Germinal center (tissue), 1 donor: ENCODE measurements around the gene ENPP1.
"Not testable (repeated sequence)": the region's sequence is repeated elsewhere in the genome, so short reads cannot be mapped to it uniquely, and the experiment has no call there.

Source experiments
- DNase-seq: peaks from one replicate; pipeline ENCODE4 v3.0.0; 2012; ENCODE audit warnings: mixed read lengths, low spot score

ENPP1 gene

DNA sequence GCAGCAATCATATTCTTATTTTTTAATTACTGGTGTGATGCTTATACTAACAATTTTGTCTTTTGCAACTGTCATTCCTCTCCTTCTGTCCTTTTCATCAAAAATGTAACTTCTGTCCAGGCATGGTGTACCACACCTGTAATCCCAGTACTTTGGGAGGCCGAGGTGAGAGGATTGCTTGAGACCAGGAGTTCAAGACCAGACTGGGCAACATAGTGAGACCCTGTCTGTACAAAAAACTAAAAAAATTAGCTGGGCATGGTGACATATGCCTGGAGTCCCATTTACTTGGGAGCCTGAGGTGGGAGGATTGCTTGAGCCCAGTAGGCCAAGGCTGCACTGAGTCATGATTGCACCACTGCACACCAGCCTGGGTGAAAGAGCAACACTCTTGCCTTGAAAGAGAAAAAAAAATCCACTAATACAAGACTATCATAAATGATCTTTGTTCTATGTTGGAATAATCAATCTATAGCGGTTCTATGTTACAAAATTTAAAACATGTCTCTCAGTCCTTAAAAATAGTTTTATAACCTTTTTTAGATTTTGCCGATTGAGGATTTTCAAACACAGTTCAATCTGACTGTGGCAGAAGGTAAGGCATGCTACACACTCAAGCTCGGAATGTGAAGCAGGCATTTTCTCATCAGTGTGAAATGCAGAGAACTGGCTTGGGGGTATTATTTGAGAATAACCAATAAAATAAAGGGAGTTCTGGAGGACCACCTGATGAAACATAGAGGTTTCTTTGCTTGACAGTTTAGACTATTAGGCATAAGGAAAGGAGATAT lies 70.4 kb downstream of the ENPP1 start:
- no peak for DNase-seq

DNA sequence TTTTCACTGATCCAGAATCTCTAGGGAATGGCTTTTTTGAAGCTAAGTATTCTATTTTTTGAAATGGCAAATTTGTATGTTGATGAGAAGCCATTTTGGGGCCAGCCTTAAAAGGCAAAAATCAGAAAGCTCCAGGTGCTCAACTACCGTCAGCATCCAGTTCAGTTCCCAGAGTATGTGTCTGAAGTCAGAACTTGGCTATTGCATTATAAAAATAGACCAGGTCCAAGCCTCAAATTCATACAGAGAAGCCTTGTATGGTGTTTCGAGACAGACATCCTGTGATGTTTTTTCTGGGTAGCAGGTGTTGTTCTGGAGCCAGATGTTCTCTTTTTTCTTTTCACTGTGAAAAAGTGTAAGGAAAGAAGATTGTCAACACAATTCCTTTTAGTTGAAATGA lies 75.2 kb downstream of the ENPP1 start:
- DNase-seq: no peak

DNA sequence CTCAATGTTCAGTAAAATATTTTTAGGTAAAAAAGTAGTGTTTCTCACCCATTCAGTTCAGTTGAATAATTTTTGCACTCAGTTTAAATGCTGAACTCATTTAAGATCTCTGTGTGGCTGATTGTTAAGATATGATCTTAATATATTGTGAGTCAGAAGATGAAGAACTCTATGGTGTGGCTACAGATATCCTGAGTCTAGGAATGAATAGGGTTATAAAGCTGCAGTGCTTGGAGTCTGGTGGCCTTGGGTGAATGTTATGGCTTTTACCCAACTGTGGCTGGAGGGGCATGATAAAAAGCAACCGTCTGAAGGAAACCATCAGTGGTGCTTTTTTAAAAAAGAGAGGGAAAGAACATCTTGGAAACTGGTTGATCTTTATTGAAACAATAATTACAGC lies 77.4 kb downstream of the ENPP1 start:
- no peak for DNase-seq

DNA sequence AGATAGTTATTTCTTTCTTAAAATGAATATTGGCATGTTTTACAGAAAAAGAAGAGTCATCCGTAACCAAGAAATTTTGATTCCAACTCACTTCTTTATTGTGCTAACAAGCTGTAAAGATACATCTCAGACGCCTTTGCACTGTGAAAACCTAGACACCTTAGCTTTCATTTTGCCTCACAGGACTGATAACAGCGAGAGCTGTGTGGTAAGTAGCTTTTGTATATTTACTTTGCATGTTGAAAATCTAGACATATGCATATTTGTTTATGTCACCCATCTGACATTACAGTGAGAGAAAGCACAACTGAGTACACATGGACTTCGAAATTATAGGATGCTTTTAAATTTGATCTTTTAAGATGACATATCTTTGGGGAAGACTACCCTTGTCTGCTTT lies 78.7 kb downstream of the ENPP1 start:
- DNase-seq: no peak

DNA sequence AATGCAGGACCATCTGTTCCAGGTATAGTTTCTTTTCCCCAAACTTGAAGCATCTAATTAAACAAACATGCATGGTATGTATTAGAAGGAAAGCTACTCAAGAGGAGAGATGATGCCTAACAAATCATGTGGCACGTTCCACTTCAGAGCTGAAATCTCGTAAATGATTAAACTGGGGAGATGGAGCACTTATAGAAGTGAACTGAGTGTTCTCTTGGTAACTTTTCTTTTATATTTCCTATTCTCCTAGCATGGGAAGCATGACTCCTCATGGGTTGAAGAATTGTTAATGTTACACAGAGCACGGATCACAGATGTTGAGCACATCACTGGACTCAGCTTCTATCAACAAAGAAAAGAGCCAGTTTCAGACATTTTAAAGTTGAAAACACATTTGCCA lies 82.3 kb downstream of the ENPP1 start:
- no peak for DNase-seq

- DNase-seq: no peak
Measured at GRCh38 chr6:131893198-131893597, 85.4 kb downstream of the ENPP1 start.

GRCh38 chr6:131894493-131895424 lies 86.9 kb downstream of the ENPP1 start:
- no peak for DNase-seq

DNA sequence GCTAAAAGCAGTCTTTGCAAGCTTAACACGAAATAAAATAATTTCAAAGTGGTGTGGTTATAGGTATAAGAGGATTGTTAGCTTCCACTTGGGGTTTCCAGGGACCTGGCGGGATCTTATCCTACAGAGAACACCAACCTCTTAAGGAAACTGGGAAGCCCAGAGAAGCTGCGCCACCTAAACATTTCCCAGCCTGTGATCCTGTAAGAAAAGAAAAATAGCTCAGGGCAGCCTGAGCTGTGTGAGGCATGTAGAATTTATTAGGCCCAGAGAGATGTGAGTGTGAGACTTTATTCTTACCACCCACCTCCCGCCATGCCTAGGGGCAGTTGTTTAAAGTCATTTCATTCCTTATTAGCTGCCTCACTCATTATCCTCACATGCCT lies 89.2 kb downstream of the ENPP1 start:
- no peak for DNase-seq

DNA sequence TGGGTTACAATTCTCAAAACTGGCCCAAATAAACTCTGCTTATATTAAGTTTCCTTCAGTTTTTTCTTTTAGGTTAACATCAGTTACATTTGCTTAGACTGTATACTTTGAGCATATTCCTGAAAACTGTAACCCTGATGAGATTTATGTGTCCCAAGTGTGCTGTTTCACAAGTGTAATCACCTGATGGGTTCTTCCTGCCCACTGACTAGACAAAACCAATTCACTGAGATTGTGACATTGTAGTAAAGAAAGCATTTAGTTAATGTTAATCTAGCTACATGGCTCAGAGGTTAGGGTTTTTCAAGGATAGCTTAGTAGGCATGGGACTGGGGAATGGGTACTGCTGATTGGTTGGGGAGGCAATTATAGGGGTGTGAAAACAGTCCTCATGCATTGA lies 89.8 kb downstream of the ENPP1 start:
- no peak for DNase-seq

GRCh38 chr6:131898718-131899117 lies 90.9 kb downstream of the ENPP1 start:
- no peak for DNase-seq

GRCh38 chr6:131900231-131900630 lies 92.4 kb downstream of the ENPP1 start:
- no peak for DNase-seq

DNA sequence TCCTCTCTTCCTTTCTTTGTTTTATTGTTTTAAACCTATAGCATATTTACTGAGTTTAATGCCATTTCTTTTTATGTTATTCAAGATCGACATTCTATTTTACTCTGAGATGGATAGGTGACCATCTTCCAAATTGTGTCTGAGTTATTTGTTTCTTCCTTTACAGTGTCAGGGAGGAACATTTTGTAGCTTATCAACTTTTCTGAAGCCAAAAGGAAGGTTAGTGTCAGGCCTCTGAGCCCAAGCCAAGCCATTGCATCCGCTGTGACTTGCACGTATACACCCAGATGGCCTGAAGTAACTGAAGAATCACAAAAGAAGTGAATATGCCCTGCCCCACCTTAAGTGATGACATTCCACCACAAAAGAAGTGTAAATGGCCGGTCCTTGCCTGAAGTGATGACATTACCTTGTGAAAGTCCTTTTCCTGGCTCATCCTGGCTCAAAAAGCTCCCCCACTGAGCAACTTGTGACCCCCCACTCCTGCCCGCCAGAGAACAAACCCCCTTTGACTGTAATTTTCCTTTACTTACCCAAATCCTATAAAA lies 93.6 kb downstream of the ENPP1 start:
- DNase-seq: not testable (repeated sequence)

DNA sequence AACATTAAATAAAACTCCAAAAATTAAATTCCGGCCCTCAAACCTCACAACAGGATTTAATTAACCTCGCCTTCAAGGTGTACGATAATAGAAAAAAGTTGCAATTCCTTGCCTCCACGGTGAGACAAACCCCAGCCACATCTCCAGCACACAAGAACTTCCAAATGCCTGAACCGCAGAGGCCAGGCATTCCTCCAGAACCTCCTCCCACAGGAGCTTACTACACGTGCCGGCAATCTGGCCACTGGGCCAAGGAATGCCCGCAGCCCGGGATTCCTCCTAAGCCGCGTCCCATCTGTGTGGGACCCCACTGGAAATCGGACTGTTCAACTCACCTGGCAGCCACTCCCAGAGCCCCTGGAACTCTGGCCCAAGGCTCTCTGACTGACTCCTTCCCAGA lies 95.9 kb downstream of the ENPP1 start:
- not testable (repeated sequence) for DNase-seq

DNA sequence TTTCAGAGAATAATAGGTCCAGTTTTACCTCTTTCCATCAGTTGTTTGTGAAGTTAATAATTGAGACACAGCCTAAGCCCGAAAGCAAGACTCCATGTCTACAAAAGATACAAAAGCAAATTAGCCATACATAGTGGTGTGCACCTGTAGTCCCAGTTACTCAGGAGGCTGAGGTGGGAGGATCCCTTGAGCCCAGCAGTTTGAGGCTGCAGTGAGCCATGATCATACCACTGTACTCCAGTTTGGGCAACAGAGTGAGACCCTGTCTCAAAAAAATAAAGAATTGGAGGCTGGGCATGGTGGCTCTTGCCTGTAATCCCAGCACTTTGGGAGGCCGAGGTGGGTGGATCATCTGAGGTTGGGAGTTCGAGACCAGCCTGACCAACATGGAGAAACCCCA lies 101.0 kb downstream of the ENPP1 start:
- not testable (repeated sequence) for DNase-seq

- peak; percentile 40 for DNase-seq
Measured at GRCh38 chr6:131909408-131910218, 101.8 kb downstream of the ENPP1 start.

GRCh38 chr6:131910219-131910589 lies 102.4 kb downstream of the ENPP1 start:
- no peak for DNase-seq

DNA sequence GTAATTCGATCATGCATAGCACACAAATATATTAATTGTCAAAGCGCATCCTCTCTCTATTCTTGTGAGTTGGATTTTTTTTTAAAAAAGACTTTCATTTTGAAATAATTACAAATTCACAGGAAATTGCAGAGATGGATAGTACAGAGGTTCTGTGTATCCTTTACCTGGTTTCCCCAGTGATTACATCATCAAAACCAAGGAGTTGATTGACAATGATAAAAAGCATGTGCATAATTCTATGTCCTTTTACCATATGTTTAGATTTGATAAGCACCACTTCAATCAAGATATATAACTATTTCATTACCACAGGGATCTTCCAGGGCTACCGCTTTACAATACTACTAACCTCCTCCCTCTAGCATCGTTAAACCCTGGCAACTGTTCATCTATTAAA lies 103.1 kb downstream of the ENPP1 start:
- DNase-seq: no peak

- no peak for DNase-seq
Measured at GRCh38 chr6:131911951-131912350, 104.1 kb downstream of the ENPP1 start.

GRCh38 chr6:131914234-131914633 lies 106.4 kb downstream of the ENPP1 start:
- no peak for DNase-seq

- peak; percentile 53 for DNase-seq
Measured at GRCh38 chr6:131914967-131915751, 107.3 kb downstream of the ENPP1 start.

DNA sequence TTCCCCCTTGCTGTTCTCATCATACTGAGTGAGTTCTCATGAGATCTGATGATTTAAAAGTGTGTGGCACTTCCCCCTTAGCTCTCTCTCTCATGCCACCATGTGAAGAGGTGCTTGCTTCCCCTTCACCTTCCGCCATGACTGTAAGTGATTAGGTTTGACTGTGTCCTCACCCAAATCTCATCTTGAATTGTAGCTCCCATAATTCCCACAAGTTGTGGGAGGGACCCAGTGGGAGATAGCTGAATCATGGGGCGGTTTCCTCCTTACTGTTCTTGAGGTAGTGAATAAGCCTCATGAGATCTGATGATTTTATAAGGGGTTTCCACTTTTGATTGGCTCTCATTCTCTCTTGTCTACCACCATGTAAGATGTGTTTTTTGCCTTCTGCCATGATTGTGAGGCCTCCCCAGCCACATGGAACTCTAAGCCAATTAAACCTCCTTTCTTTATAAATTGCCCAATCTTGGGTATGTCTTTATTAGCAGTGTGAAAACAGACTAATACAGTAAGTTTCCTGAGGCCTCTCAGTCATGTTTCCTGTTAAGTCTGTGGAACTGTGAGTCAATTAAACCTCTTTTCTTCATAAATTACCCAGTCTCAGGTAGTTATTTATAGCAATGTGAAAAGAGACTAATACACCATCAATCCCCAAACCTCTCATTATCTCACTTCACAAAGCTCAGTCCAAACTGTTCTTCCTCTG lies 108.4 kb downstream of the ENPP1 start:
- DNase-seq: not testable (repeated sequence)
